DLD1 (cell line): Measurements from ENCODE around the gene CCDC12.

Experiments used
- in situ Hi-C: cut with HindIII; loops from 2 replicates; pipeline ENCODE4 v1.10.0; 2017; ENCODE audit warnings: low sequenced_read_pairs

CCDC12 gene

DNA sequence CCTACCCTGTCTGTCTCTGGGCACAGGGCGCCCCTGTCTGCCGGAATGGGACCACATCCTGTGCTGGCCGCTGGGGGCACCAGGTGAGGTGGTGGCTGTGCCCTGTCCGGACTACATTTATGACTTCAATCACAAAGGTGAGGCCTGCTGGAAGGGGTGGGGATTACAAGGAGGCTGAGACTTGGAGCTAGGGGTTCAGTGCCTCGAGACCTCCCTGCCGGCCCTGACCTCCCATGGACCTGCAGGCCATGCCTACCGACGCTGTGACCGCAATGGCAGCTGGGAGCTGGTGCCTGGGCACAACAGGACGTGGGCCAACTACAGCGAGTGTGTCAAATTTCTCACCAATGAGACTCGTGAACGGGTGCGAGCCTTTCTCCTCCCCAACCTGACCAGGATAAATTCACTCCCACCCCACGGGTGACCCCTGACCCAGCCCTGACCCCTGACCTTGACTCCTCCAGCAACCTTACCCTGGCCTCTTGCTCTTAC, 78.7 kb downstream of the CCDC12 start:
- in situ Hi-C loops = no loop called here

DNA sequence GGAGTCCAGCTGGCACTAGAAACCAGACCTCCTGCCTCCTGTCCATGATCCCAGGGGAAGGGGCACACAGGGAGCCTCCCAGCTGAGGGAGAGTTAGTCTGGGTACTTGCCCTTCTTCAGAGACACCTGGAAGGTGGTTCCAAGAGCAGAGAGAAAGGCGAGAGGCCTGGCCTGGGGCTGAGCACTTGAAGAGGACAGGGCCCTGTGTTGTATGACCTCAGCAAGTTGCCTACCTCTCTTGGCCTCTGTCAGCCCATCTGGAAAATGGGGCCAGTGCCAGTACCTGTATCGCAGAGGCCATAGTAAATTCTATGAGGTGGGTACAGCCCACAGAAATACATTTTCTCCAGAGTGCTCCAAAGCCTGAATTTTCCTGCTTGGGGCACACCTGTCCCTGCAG, 79.5 kb downstream of the CCDC12 start:
- in situ Hi-C loops = no loop called here

DNA sequence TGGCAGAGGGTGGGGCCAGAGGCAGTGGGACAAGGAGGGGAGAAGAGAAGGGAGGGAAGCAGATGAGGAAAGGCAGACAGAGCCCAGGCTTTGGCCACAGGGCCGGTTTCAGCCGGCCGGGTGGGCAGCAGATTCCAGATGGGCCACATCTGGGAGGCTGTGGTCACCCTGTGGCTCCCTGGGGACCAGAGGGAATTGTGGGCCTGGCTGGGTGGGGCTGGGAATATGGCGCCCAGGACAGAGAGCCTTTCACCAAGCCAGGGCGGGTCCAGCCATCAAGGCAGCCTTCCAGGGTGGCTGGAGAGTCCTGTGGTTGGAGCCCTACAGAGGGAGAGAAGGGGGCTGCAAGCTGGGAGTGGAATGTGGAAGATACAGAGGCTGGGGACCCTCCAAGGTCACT, 80.2 kb downstream of the CCDC12 start:
- in situ Hi-C loops = no loop called here

DNA sequence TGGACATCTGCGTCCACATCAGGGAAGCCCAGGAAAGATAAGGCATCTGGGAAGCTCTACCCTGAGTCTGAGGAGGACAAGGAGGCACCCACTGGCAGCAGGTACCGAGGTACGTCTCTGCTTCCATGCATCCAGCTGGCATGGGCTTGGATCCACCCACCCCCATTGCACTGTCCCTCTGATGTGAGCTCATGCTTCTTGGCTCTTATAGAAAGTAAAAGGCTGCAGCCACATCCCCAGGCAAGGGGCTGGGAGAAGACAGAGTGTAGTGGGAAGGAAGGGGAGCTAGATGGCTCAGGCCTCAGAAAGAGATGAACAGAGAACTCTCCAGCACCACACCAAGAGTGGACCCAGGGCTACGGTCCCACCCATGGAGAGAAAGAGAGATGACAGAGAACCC, 80.8 kb downstream of the CCDC12 start:
- in situ Hi-C loops = no loop called here

DNA sequence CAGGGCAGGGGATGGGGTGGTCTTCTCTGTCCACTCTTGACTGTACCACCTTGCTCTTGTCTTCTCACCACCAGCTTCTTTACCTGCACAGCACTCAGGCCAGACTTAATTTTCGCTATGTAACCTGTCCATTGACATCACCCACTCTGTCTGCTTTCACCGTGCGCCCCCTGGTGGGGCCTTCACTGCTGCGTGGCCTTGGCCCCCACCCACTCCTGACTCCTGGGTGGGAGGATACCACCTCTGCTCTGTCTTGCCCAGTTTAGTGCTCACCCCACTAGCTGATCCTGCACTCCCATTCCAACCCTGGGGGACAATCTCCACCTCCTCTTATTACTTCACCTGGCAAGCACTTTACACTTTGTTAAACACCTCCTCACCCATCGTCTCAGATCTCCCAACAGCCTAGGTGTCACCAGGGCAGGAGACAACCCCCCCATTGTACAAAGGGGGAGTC, 81.3 kb downstream of the CCDC12 start:
- in situ Hi-C loops = no loop called here

DNA sequence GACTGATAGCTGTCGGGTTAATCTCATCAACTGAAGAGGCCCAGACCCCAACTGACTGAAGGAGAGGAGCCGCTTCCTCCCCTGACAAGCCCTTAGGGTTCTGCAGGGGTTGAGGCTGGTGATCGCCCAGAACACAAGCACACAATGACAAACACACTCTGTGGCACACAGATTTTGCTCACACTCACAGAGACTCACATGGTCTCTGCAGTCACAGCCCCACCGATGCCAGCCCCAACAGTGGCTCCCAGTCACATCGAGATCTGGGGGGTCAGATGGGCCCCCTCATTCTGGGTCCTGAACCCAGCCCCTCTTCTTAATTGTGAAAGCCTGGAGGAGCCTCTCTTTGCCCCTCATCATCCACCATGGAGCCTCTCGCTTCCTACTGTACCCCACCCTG, 82.3 kb downstream of the CCDC12 start:
- in situ Hi-C loops = no loop called here

DNA sequence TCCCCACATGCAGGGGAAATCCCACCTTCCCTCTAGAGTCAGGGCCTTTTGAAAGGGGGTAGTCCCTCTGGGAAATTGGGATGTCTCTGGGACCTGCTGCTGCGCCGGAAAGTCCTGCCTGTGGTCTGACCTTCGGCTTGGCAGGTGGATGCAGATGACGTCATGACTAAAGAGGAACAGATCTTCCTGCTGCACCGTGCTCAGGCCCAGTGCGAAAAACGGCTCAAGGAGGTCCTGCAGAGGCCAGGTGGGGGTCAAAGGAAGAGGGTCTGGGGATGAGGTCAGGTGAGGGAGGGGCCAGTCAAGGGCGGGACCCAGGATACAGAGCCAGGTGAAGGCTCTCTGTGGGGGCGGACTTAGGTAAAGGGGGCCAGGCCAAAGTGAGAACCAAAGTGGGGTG, 82.8 kb downstream of the CCDC12 start:
- in situ Hi-C loops = no loop called here

DNA sequence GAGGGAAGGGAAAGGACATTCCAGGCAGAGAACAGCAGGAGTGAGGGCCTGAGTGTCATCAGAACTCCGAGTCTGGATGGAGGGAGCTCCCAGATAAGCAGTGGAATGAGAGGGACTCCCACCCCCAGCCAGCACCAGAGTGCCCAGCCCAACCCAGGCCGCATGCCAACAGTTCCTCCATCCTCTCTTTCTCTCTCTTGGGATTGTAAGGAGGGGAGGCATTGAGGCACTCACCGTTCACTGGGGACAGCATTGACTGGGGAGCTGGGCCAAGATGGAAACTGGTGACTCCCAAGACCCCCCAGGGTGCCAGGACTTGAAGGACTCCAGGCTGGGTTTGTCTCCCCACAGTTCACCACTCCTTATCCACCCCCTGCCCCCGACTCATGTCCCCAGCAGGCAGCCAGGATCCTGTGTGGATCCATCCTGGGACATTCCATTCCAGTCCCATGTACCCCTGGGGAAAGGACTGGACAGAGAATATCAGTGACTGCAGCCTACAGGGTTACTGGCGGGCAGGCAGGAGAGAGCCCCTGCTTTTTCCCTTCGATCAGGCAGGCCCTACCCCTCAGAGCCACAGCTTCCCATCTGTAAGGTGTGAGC, 83.3 kb downstream of the CCDC12 start:
- in situ Hi-C loops = no loop called here

DNA sequence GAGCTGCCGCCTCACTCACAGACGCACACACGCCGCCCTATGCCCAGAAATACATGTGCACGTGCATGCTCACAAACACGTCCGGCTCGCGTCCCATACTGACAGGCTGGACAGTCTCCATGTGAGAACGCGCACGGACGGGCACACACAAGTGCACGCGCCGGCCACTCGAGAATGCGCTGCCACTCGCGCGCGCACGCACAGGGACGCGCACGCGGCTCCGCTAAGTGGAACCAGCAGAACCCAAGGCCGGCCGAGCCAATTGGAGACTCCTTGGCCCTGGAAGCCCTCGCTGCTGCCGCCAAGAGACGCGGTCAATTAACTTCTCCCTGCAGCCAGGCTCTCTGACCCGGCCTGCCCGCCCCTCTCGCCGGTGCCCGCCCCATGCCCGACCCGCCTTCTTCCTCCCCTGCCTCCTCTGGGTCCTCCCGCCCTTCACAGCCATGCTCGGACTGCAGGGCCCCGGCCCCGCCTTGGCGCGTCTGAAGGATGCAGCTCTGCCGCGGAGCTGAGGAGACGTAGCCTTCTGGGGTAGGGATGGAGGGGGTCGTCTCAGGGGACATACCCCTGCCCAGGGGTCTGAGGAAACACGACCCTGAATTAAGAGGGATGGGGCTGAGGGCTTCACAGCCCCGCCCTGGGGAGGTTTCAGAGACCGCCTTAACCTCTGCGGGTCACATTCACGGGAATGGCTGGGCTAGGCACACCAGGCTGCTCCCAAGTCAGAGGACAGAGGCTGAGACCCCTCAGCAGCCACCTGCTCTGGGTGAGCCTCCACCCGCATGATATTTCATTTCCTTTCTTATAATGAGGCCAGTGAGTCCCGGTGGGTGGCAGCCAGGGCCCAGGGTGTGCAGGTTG, 84.0 kb downstream of the CCDC12 start:
- in situ Hi-C loops = no loop called here

DNA sequence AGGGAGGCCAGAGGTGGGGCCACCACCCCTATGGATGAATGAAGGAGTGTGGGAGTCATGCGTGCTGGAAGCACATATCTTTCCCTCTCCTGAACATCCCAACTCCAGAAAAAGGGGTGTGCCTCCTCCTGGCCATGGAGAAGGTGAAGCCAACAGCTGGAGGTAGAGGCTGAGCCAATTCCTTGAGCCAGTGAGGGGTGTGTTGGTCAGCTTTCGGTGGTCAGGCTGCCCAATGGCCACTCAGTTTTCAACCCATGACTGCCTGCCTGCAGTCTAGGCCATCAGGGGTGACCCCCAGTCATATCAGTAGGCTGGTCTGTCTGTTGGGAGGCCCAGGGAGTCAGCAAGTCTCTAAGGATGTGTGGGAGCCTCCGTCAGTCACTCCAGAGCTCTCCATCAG, 85.4 kb downstream of the CCDC12 start:
- in situ Hi-C loops = no loop called here

DNA sequence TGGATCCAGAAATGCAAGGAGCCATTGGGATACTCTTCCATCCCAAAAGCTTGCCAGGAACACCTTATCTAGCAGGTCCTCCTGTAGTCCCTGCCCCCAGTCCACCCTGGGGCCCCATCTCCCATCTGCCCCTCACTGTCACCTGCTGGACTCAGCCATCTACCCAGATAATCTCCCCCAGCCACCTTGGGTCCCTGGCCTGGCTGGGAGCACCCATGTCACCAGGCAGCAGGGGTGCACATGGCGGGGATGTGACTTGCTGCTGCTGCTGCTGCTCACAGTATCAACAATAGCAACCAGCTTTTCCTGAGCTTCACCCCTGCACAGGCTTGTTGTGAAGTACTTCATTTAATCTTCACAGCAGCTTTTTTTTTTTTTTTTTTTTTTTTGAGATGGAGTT, 86.4 kb downstream of the CCDC12 start:
- in situ Hi-C loops = no loop called here

DNA sequence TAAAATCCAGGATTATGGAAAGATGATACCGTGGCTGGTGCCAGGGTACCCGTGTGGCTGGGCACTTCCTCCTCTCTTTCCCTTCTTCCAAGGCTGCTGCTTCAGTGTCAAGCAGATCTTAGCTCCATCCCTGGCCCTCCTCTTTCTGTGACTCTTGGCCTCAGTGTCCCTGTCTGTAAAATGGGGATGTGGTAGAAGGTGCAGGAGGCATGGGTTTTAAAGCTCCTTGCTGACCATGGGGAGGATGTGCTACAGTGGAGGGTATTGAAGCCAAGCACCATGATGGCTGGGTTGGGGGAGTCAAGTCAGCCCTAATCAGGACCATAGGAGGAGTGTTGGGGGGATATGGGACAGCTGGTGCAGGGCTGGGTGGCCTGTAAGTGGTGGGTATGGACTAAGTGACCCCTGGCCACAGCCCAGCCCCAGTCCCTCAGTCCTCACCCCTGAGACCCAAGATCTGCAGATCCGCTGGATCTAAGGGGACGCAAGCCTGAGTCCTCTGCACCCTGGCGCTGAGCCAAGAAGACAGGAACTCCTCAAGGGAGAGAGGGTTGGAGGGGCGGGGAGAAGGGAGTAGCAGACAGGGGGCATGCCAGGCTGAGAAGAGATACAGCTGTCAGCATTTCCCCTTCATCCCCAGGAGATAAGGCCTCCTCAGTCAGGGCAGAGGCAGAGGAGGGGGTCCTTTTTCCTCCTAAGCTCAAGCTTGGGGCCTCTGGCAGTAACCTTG, 87.0 kb downstream of the CCDC12 start:
- in situ Hi-C loops = no loop called here

DNA sequence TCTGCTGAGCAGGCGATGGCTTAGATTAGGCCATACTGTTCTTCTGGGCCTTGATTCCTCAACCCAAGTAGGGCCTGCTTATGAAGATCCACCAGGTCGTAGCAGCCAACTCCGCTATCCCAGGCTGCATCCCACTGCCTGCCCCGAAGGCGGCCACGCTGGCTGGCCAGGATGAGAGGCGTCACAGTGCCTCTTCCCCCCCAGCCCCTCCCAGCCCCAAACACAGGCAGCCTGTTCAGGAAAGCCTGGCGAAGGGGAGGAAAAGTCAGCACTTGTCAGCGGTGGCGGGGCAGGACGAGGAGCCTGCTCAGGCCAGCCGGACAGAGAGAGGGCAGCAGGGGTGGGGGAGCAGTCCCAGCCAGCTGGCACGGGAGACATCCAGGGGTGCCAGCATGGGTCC, 87.8 kb downstream of the CCDC12 start:
- in situ Hi-C loops = no loop called here

DNA sequence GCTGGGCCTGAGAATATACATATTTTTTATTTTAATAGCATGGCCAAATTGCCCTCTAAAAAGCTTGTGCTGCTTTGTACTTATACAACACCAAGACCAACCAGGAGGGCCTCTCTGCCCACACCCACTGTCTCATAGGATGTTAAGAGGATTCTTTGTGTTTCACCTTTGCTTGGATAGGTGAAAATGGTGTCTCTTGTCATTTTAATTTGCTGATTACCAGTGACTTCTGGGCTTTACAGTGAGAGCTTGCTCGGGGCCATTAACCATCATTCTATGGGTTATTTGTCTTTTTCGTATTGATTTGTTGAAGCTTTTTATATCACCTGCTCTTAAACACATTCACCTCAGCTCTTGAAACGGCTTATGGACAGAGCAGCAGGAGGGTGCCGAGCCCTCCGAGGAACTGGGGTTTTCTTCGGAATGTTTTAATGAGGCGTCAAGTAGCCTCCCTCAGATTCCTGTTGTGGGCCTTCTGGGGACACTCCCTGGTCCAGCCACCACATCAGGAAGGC, 88.5 kb downstream of the CCDC12 start:
- in situ Hi-C loops = no loop called here

DNA sequence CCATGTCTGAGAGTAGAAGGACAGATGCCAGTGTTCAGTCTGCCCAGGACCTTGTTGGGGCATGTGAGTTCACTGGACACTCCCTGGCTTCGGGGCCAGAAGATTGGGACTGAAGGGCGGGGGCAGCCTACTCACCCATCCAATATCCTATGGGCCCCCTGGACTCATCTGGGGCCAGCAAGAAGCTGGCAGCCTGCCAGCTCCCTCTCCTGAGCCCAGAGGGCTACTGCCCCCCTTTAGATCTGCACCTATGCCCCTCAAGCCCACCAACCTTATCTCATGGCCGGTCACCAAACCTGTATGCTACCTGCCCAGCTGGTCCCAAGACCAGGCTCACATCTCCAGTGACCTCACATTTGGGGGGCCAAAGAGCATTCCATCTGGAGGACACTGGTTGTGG, 90.9 kb downstream of the CCDC12 start:
- in situ Hi-C loops = no loop called here

DNA sequence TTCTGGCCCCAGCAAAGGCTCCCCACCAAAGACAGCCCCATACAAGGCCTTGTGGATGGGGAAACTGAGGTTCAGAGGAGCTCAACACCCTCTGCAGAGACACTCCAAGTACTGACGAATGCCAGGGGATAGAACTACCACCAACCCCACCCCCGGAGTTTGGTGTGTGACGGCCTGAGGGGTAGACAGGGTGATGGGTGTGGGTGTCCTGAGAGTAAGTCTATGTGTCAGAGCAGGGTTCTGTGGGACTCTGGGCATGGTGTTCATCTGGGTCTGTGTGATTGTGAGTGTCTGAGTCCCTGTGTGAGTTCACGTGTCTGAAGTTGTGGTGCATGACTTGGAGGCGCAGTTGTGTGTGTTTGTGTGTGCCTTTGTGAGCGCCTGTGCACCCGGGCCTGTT, 91.6 kb downstream of the CCDC12 start:
- in situ Hi-C loops = no loop called here

DNA sequence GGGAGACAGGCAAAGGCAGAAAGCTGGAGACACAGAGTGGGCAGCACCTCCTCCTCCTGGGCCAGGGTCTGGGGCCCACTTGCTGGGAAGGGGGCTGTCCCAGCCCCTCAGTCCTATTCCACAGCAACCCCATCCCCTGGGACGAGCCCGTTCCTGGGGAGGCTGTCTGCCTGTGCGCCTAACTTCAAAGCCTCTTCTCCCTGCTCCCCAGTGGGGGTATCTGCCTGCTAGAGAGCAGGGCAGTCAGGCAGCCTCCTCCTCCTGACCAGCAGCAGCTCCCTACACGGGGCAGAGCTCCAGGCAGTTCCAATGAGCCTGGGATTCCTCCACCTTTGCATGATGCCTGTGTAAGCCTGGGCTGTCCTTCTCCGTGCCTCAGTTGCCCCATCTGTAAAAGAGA, 92.1 kb downstream of the CCDC12 start:
- in situ Hi-C loops = no loop called here

DNA sequence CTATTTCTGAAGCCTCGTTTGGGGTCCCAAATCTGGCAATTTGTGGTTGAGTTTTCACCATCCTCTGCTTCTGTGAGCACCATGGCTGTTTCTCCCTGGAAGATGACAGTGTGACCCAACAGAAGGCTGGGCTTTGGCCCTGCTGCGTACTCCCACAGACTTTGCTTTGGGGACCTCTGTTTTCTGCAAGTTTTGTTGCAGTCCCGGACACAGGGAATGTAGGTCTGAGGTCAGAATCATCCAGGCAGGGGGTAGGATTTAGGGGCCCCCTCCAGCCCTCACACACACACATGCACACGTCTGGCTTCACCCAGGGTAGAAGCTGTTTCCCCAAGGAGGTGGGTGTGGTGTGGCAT, 92.7 kb downstream of the CCDC12 start:
- in situ Hi-C loops = no loop called here

DNA sequence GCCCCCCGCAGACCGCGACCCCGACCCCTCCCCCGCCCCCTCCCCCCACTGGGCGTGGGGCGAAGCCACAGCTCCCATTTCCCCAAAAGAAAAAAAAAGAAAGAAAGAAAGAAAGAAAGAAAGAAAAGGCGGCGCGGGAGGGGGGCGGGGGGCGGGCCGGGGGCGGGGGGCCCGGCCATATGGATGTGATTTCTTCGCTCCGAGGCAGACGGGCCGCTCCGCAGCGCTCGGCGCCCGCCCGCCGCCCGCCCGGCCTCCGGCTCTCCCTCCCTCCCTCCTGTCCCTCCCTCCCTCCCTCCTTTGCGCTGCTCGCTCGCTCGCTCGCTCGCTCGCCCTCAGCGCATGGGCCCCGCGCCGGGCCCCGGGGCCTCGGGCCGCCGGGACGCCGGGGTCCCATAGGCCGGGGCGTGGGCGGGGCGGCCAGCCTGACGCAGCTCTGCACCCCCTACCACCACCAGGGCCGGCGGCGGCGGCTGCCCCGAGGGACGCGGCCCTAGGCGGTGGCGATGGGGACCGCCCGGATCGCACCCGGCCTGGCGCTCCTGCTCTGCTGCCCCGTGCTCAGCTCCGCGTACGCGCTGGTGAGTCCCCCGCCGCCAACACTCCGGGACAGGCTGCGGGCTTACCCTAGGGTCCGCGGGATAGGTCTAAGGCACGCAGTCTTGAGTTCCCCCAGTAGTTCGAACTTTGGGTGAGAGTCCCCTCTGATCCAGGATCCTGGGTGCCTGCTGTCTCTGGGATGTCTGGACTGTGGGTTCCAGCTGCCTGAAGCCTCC, 93.3 kb downstream of the CCDC12 start:
- in situ Hi-C loops = no loop called here

DNA sequence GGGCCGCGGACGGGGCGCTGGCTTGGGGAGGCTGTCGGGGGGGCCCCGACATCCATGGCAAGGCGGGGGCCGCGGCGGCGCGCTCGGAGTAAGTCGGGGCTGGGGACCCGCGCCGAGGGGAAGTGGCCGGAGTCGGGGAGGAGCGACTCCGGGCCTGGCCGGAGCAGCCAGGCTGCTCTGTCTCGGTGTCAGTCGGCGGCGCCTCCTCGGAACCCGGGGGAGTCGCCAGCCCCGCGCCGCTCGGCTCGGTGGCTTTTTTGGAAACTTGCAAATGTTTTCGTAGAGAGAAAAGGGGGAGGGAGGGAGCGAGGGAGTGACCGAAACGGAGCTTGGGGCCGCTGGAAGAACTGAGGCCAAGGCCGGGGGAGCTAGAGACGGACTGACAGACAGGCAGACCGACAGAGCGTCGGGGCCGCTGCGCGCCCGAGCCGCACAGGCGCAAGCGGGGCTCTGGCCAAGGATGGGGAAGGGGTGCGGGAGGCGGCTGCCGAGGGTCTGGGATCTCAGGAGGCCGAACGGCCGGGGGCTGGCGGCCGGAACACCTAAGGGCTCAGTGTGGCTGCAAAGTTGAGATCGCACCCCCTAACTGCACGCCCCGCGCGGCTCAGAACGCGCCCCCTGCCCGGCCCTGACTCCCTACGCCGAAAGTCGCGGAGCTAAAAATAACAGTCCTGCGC, 94.0 kb downstream of the CCDC12 start:
- in situ Hi-C loops = no loop called here
